ENCODE measurements around the gene SHISA7. TPM values are rescaled to one million over a fixed set of nuclear protein-coding genes. Genes with fewer than 3 reads are reported as not detected.
"Not testable (repeated sequence)": the region's sequence is repeated elsewhere in the genome, so short reads cannot be mapped to it uniquely, and the experiment has no call there.

The SHISA7 gene
- total RNA-seq, 2 donors from 2014 or later: not detected

DNA sequence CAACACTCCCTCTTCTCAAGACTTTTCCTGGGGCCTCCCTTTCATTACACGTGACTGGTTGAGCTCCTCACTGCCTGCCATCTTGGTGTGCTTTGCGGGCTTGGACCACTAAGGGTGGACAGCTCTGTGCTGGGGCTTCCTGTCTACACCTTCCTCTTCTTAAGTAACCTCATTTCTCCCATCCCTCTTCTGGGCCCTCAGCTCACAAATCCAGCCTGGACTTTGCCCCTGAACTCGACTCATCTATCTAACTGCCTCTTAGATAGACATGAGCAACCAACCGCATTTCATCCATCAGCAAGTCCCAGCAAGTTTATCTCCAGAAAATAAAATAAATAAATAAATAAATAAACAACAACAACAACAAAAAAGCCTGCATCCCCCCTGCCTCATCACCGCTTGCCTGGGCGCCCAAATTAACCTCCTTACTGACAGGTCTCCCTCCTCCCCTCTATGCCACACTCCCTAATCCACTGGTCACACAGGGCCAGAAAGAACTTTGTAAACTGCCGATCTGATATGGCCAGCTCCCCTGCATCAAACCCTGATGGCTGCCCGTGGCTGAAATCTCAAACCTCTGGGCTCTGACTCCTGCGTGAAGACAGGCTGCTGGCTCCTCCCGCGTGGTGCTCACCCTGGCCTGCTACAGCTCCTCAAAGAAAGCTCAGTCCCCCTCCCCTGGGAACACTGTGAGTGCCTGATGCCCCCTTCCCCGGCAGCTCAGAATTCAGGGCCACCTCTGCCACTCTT lies 10.6 kb upstream of the SHISA7 start:
- TF ChIP-seq, protein P1, sequence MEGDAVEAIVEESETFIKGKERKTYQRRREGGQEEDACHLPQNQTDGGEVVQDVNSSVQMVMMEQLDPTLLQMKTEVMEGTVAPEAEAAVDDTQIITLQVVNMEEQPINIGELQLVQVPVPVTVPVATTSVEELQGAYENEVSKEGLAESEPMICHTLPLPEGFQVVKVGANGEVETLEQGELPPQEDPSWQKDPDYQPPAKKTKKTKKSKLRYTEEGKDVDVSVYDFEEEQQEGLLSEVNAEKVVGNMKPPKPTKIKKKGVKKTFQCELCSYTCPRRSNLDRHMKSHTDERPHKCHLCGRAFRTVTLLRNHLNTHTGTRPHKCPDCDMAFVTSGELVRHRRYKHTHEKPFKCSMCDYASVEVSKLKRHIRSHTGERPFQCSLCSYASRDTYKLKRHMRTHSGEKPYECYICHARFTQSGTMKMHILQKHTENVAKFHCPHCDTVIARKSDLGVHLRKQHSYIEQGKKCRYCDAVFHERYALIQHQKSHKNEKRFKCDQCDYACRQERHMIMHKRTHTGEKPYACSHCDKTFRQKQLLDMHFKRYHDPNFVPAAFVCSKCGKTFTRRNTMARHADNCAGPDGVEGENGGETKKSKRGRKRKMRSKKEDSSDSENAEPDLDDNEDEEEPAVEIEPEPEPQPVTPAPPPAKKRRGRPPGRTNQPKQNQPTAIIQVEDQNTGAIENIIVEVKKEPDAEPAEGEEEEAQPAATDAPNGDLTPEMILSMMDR (IDR thresholded peaks at IDR 0.05): no peak
- Histone ChIP-seq H3K36me3 (no peaks in the 10 kb centered on the region), H3K4me1 (peaks cover 0 to 21% of the 10 kb centered on the region in 2 donors)

DNA sequence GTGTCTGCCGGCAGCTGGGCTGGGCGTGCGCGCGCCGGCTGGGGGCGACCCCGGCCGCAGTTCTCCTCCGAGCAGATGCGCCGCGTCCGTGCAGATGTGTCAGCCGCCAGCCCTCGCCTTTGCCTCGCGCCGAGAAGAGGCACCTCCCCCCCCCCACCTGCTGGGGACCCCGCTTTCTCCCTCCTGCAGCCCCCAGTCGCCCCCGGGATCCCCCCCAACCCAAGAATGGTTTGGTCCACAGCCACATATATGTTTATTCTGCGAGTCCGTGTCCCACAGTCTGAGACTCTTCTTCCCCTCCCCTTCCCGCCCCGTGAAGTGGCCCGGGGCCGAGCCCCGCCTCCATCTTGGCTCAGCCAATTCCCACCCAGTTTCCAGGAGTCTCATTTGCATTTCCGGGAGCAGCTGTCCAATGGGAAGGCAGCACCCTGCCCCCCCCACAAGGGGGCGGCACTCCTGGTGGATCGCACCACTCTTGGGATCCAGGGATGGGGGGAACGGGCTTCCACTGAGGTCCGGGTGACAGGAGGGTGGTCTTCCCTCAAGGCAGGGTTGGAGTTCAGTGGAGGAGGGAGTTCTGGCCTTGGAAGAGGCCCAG lies 9.7 kb upstream of the SHISA7 start:
- peak overlapping the region in 1 of 2 donors; percentile 11 for H3K4me3 ChIP-seq
- peaks cover 0 to 21% of the 10 kb centered on the region in 2 donors for H3K4me1 ChIP-seq

More for the DNA sequence above, 10.6 kb upstream of the SHISA7 start:
- no peak overlapping the region for H3K27ac ChIP-seq
- H3K9me3 ChIP-seq: no peaks in the 10 kb centered on the region
- DNase-seq (ENCODE audit: low spot score): no peak
- H3K27me3 ChIP-seq: peaks cover 8 to 18% of the 10 kb centered on the region in 2 donors
- H3K4me3 ChIP-seq: no peak overlapping the region

DNA sequence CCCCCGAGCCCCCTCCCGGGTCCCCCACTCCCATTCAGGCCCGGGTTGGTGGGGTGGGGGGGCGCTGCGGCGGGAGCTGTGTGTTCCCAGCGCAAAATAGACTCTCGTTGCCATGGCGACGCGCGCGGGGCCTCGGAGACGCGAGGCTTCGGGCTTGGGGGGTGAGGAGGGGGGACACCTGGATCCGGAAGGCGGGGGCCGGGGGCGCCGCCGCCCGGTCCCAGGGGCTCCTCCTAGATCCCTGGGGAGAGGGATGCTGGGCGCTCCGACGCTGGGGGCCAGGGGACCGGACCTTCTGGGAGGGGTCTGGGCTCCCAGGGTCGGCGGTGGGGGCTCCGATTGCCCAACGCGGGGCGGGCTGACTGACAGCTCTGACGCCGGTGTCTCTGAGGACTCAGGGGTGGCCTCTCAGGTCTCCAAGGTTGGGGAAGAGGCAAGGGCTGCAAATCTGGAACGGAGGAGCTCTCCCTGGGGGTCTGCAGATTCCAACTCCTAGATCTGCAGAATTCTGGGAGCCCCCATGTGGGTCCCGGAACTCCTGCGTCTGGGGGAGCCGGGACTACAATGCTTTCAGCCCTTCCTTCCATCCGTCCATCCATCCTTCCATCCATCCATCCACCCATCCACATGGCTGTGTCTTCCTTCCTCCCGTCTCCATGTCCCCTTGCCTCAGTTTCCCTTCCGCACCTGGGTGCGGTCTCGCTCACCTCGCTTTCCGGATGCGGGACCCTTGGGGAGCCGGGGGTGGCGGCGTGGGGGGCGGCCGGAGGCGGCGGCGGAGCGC lies 9.1 kb upstream of the SHISA7 start:
- peaks cover 0 to 21% of the 10 kb centered on the region in 2 donors for H3K4me1 ChIP-seq
- TF ChIP-seq, protein P1 (IDR thresholded peaks at IDR 0.05): no peak
- peak overlapping the region in 1 of 2 donors; percentile 11 for H3K4me3 ChIP-seq
- H3K27me3 ChIP-seq: peaks cover 8 to 18% of the 10 kb centered on the region in 2 donors
- H3K9me3 ChIP-seq: no peaks in the 10 kb centered on the region
- H3K27ac ChIP-seq: no peak overlapping the region
- H3K36me3 ChIP-seq: no peaks in the 10 kb centered on the region
- no peak for DNase-seq (ENCODE audit: low spot score)

More for the DNA sequence above, 9.7 kb upstream of the SHISA7 start:
- Histone ChIP-seq H3K9me3 (no peaks in the 10 kb centered on the region), H3K36me3 (no peaks in the 10 kb centered on the region), H3K27me3 (peaks cover 8 to 18% of the 10 kb centered on the region in 2 donors), H3K27ac (no peak overlapping the region)
- peak; percentile 76 for DNase-seq (ENCODE audit: low spot score)
- TF ChIP-seq, protein P1 (IDR thresholded peaks at IDR 0.05): no peak

DNA sequence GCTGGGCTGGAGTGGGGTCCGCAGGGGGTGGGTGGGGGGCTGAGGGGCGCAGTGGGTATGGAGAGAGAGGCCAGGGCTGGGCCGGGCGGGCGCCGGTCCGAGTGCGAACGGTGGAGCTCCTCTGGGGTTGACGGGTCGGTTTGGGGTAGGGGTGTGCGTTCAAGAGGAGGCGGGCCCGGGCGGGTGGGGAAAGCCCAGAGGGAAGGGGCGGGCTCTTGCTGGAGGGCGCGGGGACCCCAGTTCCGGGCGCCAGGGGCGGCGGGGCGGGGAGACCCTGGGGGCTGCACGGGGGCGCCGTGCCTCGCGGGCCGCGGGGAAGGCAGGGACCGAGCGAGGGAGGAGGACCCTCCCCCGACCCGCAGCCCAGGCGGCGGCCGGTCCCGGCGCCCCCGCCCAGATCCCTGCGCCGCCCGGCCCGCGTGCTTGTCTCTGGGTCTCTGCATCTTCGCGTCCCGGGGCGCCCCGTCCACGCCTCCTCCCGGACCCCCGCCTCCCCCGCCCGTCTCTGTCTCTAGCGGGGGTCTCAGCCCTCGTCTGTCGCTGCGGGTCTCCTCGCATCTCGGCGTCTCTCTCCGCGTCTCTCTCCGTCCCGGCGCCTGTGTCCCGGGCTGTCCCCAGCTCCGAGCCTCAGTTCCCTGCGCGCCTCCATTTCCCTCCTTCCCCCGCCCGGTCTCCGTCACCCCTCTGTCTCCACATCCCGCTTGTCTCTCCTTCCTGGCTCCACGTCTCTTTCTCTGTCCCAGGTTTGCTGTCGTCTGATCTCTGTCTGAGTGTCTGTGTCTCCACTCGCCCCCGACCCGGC lies 8.3 kb upstream of the SHISA7 start:
- Histone ChIP-seq H3K4me1 (peaks cover 0 to 21% of the 10 kb centered on the region in 2 donors), H3K9me3 (no peaks in the 10 kb centered on the region), H3K36me3 (no peaks in the 10 kb centered on the region), H3K27me3 (peaks cover 8 to 18% of the 10 kb centered on the region in 2 donors), H3K4me3 (peak overlapping the region in 1 of 2 donors; percentile 28), H3K27ac (no peak overlapping the region)
- DNase-seq (ENCODE audit: low spot score): no peak
- TF ChIP-seq, protein P1 (IDR thresholded peaks at IDR 0.05): no peak

DNA sequence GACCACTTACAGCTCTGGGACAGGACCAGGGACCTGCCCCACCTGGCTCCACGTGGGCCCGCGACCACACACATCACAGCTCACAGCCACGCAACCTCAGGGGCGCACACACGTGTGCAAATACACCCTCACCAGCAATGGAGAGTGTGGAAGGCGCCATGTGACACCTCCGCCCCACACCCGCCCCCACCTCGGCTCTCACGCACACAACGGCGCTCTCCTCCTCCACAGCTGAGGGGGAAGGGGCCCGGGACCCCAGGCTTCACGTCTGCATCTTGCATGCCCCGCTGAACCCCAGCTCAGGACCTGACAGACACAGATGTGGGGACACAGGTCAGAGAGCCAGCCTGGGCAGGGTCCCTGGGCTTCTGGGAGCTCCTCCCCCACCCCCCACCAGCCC lies 6.4 kb upstream of the SHISA7 start:
- no peak overlapping the region for H3K4me3 ChIP-seq
- no peak overlapping the region for H3K27ac ChIP-seq
- no peaks in the 10 kb centered on the region for H3K9me3 ChIP-seq
- no peaks in the 10 kb centered on the region for H3K36me3 ChIP-seq
- H3K4me1 ChIP-seq: peaks cover 0 to 21% of the 10 kb centered on the region in 2 donors
- no peak for DNase-seq (ENCODE audit: low spot score)
- TF ChIP-seq, protein P1 (IDR thresholded peaks at IDR 0.05): no peak
- peaks cover 13 to 23% of the 10 kb centered on the region in 2 donors for H3K27me3 ChIP-seq

DNA sequence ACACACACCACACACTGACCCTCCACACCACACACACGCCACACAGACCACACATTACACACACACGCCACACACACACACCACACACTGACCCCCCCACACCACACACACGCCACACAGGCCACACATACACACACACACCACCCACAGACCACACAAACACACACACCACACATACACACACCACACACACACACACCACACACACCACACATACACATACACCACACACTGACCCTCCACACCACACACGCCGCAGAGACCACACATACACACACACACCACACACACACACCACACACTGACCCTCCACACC lies 5.0 kb upstream of the SHISA7 start:
- not testable (repeated sequence) for H3K4me3 ChIP-seq; H3K36me3 ChIP-seq; H3K27ac ChIP-seq; H3K9me3 ChIP-seq; DNase-seq (ENCODE audit: low spot score)
- H3K27me3 ChIP-seq: peaks cover 16 to 31% of the 10 kb centered on the region in 2 donors
- peaks cover 0 to 21% of the 10 kb centered on the region in 2 donors for H3K4me1 ChIP-seq

Measured in right atrium auricular region (tissue), 2 donors.